ENCODE data around the gene C19orf47.

The C19orf47 gene

GRCh38 chr19:40365613-40366401 lies 17.6 kb upstream of the C19orf47 start:
- Histone ChIP-seq H3K4me3 (ENCODE audit: severe bottlenecking) (peak overlapping the region; percentile 29), H3K27ac (ENCODE audit: poor library complexity, severe bottlenecking) (no peak overlapping the region), H3K27me3 (ENCODE audit: insufficient read depth, poor library complexity, severe bottlenecking) (no peaks in the 10 kb centered on the region), H3K36me3 (ENCODE audit: low read depth) (peaks cover 14% of the 10 kb centered on the region), H3K9me3 (ENCODE audit: severe bottlenecking) (no peaks in the 10 kb centered on the region), H3K4me1 (ENCODE audit: insufficient read depth, poor library complexity, severe bottlenecking) (no peaks in the 10 kb centered on the region)
- TF ChIP-seq CTCF (IDR thresholded peaks at IDR 0.05; ENCODE audit: poor library complexity, severe bottlenecking) = no peak
- ATAC-seq (ENCODE audit: low read depth) (peak; percentile 95), DNase-seq (ENCODE audit: low spot score) (no peak)

GRCh38 chr19:40365010-40365409 lies 16.8 kb upstream of the C19orf47 start:
- no peak for TF ChIP-seq CTCF (IDR thresholded peaks at IDR 0.05; ENCODE audit: poor library complexity, severe bottlenecking)
- no peak for DNase-seq (ENCODE audit: low spot score)
- Histone ChIP-seq H3K4me1 (ENCODE audit: insufficient read depth, poor library complexity, severe bottlenecking) (no peaks in the 10 kb centered on the region), H3K36me3 (ENCODE audit: low read depth) (peaks cover 14% of the 10 kb centered on the region), H3K9me3 (ENCODE audit: severe bottlenecking) (no peaks in the 10 kb centered on the region), H3K4me3 (ENCODE audit: severe bottlenecking) (no peak overlapping the region), H3K27me3 (ENCODE audit: insufficient read depth, poor library complexity, severe bottlenecking) (no peaks in the 10 kb centered on the region), H3K27ac (ENCODE audit: poor library complexity, severe bottlenecking) (no peak overlapping the region)
- ATAC-seq (ENCODE audit: low read depth) = no peak

- TF ChIP-seq CTCF (IDR thresholded peaks at IDR 0.05; ENCODE audit: poor library complexity, severe bottlenecking) = no peak
- H3K4me3 ChIP-seq (ENCODE audit: severe bottlenecking) = no peak overlapping the region
- ATAC-seq (ENCODE audit: low read depth) (no peak), DNase-seq (ENCODE audit: low spot score) (no peak)
- H3K36me3 ChIP-seq (ENCODE audit: low read depth) = peaks cover 11% of the 10 kb centered on the region
- H3K4me1 ChIP-seq (ENCODE audit: insufficient read depth, poor library complexity, severe bottlenecking) = no peaks in the 10 kb centered on the region
- no peaks in the 10 kb centered on the region for H3K27me3 ChIP-seq (ENCODE audit: insufficient read depth, poor library complexity, severe bottlenecking)
- no peak overlapping the region for H3K27ac ChIP-seq (ENCODE audit: poor library complexity, severe bottlenecking)
- no peaks in the 10 kb centered on the region for H3K9me3 ChIP-seq (ENCODE audit: severe bottlenecking)
These were observed 14.9 kb upstream of the C19orf47 start for GRCh38 chr19:40363069-40363468.

- ATAC-seq (ENCODE audit: low read depth) = no peak
- no peak overlapping the region for H3K4me3 ChIP-seq (ENCODE audit: severe bottlenecking)
- no peaks in the 10 kb centered on the region for H3K4me1 ChIP-seq (ENCODE audit: insufficient read depth, poor library complexity, severe bottlenecking)
- DNase-seq (ENCODE audit: low spot score) = no peak
- peaks cover 9% of the 10 kb centered on the region; the same call in 1 of the 2 replicates for H3K36me3 ChIP-seq (ENCODE audit: low read depth)
- no peak for TF ChIP-seq CTCF (IDR thresholded peaks at IDR 0.05; ENCODE audit: poor library complexity, severe bottlenecking)
- H3K27me3 ChIP-seq (ENCODE audit: insufficient read depth, poor library complexity, severe bottlenecking) = no peaks in the 10 kb centered on the region
- no peaks in the 10 kb centered on the region for H3K9me3 ChIP-seq (ENCODE audit: severe bottlenecking)
- H3K27ac ChIP-seq (ENCODE audit: poor library complexity, severe bottlenecking) = no peak overlapping the region
These were observed 14.0 kb upstream of the C19orf47 start for GRCh38 chr19:40362160-40362559.

- ATAC-seq (ENCODE audit: low read depth) (no peak), DNase-seq (ENCODE audit: low spot score) (no peak)
- Histone ChIP-seq H3K4me1 (ENCODE audit: insufficient read depth, poor library complexity, severe bottlenecking) (no peaks in the 10 kb centered on the region), H3K4me3 (ENCODE audit: severe bottlenecking) (no peak overlapping the region), H3K36me3 (ENCODE audit: low read depth) (no peaks in the 10 kb centered on the region), H3K27ac (ENCODE audit: poor library complexity, severe bottlenecking) (no peak overlapping the region), H3K9me3 (ENCODE audit: severe bottlenecking) (no peaks in the 10 kb centered on the region), H3K27me3 (ENCODE audit: insufficient read depth, poor library complexity, severe bottlenecking) (no peaks in the 10 kb centered on the region)
- no peak for TF ChIP-seq CTCF (IDR thresholded peaks at IDR 0.05; ENCODE audit: poor library complexity, severe bottlenecking)
These were observed 12.6 kb upstream of the C19orf47 start for GRCh38 chr19:40360708-40361241.
